ENCODE data around the gene KLF6.

- TF ChIP-seq ATF1 (CRISPR knock-in tag; IDR thresholded peaks at IDR 0.05) (no peak), RORB (CRISPR knock-in tag; IDR thresholded peaks at IDR 0.05) (no peak), GRHL2 (CRISPR knock-in tag; IDR thresholded peaks at IDR 0.05; ENCODE audit: insufficient replicate concordance, severe bottlenecking) (no peak), ZNF121 (CRISPR knock-in tag; IDR thresholded peaks at IDR 0.05) (no peak), TEAD1 (CRISPR knock-in tag; IDR thresholded peaks at IDR 0.05) (no peak), MAX (CRISPR knock-in tag; IDR thresholded peaks at IDR 0.05) (no peak), ZNF423 (CRISPR knock-in tag; IDR thresholded peaks at IDR 0.05) (no peak), NFYB (CRISPR knock-in tag; conservative IDR thresholded peaks at IDR 0.05; ENCODE audit: low read depth) (no peak)
- TF ChIP-seq, protein P1, sequence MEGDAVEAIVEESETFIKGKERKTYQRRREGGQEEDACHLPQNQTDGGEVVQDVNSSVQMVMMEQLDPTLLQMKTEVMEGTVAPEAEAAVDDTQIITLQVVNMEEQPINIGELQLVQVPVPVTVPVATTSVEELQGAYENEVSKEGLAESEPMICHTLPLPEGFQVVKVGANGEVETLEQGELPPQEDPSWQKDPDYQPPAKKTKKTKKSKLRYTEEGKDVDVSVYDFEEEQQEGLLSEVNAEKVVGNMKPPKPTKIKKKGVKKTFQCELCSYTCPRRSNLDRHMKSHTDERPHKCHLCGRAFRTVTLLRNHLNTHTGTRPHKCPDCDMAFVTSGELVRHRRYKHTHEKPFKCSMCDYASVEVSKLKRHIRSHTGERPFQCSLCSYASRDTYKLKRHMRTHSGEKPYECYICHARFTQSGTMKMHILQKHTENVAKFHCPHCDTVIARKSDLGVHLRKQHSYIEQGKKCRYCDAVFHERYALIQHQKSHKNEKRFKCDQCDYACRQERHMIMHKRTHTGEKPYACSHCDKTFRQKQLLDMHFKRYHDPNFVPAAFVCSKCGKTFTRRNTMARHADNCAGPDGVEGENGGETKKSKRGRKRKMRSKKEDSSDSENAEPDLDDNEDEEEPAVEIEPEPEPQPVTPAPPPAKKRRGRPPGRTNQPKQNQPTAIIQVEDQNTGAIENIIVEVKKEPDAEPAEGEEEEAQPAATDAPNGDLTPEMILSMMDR (IDR thresholded peaks at IDR 0.05), result no peak
- TF ChIP-seq, protein P2, sequence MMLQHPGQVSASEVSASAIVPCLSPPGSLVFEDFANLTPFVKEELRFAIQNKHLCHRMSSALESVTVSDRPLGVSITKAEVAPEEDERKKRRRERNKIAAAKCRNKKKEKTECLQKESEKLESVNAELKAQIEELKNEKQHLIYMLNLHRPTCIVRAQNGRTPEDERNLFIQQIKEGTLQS (CRISPR knock-in tag; conservative IDR thresholded peaks at IDR 0.05), result no peak
Measured at GRCh38 chr10:3782146-3782450, 2.9 kb downstream of the KLF6 start.
